Memory B cell (primary cell): ENCODE data around the gene NEIL1.
"Not testable (repeated sequence)": the region's sequence is repeated elsewhere in the genome, so short reads cannot be mapped to it uniquely, and the experiment has no call there.

ENCODE experiments used
- ATAC-seq: fragments of 150-1000 bp; cut with Tn5 transposase; 2 replicates; pipeline ENCODE4 v1.10.0; 2021; ENCODE audit warnings: low read depth, mild to moderate bottlenecking, moderate library complexity
- DNase-seq, 2 donors: peaks; one replicate each; pipeline ENCODE4 v3.0.0; 2022; ENCODE audit warnings: low spot score in 2 of 2
- H3K27ac Mint-ChIP-seq: one replicate; pipeline ENCODE4 v1.8.0; 2022; ENCODE audit warnings: mild to moderate bottlenecking, moderate library complexity, mixed read lengths
- H3K27me3 Mint-ChIP-seq: one replicate; pipeline ENCODE4 v1.8.0; 2022; ENCODE audit warnings: mixed read lengths
- H3K36me3 Mint-ChIP-seq: one replicate; pipeline ENCODE4 v1.8.0; 2022; ENCODE audit warnings: mild to moderate bottlenecking, mixed read lengths
- H3K4me1 Mint-ChIP-seq: one replicate; pipeline ENCODE4 v1.8.0; 2022; ENCODE audit warnings: mixed read lengths
- H3K4me3 Mint-ChIP-seq: one replicate; pipeline ENCODE4 v1.8.0; 2022; ENCODE audit warnings: mild to moderate bottlenecking, moderate library complexity, mixed read lengths
- H3K9me3 Mint-ChIP-seq: one replicate; pipeline ENCODE4 v1.8.0; 2022; ENCODE audit warnings: mixed read lengths

The NEIL1 gene, protein sequence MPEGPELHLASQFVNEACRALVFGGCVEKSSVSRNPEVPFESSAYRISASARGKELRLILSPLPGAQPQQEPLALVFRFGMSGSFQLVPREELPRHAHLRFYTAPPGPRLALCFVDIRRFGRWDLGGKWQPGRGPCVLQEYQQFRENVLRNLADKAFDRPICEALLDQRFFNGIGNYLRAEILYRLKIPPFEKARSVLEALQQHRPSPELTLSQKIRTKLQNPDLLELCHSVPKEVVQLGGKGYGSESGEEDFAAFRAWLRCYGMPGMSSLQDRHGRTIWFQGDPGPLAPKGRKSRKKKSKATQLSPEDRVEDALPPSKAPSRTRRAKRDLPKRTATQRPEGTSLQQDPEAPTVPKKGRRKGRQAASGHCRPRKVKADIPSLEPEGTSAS

DNA sequence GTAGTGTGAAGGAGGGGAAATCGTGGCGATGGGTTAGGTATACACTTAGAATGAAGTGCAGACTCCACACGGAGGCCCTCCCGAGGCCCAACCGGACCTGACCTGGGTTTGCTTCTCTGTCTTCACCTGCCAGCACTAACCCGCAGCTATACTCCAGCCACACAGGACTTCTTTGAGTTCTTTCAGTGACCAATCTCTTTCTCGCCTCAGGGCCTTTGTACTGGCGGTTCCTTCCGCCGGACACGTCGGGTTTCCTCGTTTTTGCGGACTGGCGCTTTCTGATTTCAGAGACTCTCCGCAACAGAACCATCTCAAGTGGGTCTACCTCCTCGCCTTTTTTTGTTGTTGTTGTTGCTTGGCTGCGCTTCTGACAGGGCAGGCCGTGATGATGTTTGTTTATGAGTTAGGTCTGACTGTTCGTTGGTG is at the start of gene NEIL1:
Gene NEIL1, plus strand, starts transcription at position 244 of the 426 bp plus-strand sequence. CDS start 1,867 bp downstream, outside the sequence.
- Mint-ChIP-seq H3K9me3 (peaks cover 5% of the 10 kb centered on the region), H3K27me3 (no peaks in the 10 kb centered on the region), H3K27ac (peak within 1 kb of the TSS; percentile 99), H3K36me3 (peaks cover 3% of the 10 kb centered on the region), H3K4me3 (peak within 1 kb of the TSS; percentile 89), H3K4me1 (peaks cover 30% of the 10 kb centered on the region)
- ATAC-seq (no peak), DNase-seq (no peak)

DNA sequence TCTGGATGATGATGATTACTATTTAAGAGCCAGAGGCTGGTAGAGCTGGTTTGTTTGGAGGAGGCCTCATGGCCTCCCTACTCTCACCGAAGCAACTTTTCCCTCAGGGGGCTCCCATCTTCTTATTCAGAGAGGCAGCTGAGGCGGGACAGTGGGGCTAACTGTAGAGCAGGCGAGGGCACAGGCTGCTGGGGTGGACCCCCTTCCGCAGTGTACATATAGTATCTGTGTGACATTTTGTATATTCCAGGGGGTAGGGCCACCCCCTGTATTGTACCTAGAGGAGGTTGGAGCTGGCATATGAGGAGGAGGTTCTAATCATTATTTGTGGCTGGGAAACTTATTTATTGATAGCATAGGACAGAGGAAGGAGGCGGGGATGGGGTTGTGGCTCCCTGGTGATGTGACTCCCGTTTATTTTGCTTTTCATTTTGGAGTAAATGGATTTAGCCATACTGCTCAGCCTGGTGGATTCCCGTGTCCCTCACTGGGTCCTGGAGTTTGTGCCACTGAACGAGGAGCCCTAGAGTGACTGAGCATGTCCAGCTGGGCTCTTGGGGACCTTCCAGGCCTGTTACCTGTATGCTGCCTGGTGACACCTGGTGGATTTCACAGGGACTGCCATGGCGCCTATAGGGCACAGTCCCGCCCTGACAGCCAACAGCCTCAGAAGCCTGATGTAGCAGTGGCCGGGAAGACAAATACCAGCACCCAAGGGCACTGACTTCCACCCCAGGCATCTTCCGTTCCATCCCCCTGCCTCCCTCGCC is 48.1 kb upstream of the NEIL1 start:
- H3K36me3 Mint-ChIP-seq, DNase-seq, H3K4me3 Mint-ChIP-seq, H3K9me3 Mint-ChIP-seq, H3K27me3 Mint-ChIP-seq, H3K4me1 Mint-ChIP-seq, H3K27ac Mint-ChIP-seq: not testable (repeated sequence)
- ATAC-seq: peak; percentile 96

DNA sequence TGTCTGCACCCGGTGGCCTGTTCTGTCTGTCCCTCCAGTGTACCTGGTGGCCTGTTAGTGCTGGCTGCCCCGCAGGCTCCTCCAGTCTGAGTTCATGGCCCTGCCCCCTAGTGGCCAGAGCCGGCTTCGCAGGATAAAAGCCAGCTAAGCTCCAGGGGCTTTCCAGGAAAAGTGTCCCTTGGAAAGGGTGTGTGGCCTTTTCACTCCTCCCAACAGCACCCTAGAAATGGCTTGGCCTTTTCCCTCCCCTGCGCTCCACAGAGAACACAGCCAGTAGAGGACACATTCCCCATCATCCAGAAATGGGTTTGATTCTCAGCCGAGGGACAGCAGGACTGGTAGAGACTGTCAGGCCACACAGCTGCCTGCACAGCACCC is 47.5 kb upstream of the NEIL1 start:
- not testable (repeated sequence) for H3K4me1 Mint-ChIP-seq, H3K27ac Mint-ChIP-seq, H3K4me3 Mint-ChIP-seq, H3K36me3 Mint-ChIP-seq, H3K27me3 Mint-ChIP-seq, H3K9me3 Mint-ChIP-seq
- DNase-seq (peak; percentile 66 to 82), ATAC-seq (peak; percentile 88)

DNA sequence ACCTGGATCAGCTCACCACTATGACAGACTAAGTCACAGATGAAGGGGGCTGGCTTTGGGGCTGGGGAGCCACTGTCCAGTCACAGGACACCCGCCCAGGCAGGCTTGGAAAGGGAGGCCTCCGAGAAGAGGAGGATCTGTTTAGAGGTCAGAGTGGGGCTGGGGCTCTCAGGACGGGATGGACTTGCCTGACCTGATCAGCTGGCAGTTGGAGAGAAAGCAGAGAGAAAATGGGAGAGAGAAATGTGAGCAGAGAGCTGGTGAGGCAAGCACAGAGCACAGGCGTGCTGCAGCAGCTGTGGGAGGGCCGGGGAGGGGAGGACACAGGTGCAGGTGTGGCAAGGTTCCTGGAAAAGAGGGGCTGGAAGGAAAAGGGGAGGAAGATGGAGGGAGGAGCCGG is 46.8 kb upstream of the NEIL1 start:
- not testable (repeated sequence) for ATAC-seq, H3K27ac Mint-ChIP-seq, H3K9me3 Mint-ChIP-seq

DNA sequence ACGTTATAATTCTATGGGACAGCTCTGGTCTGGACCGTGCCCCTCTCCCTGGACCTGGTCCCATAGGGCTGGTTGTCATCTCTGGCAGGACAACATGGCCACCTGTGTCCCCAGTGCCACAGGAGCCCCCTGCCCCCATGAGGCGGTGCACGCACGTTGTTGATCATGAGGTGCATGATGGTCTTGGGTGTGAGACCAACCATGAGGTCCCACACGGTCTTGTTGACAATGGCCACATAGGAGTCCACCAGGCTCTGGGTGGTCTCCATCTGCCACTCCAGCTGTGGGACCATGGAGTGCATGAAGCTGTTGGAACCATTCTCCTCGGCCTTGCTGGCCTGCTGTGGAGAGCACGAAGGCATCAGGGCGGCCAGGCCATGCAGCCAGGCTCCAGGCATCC is 44.5 kb upstream of the NEIL1 start:
- H3K27ac Mint-ChIP-seq: no peak overlapping the region
- H3K4me3 Mint-ChIP-seq: no peak overlapping the region
- peaks cover 22% of the 10 kb centered on the region for H3K27me3 Mint-ChIP-seq
- DNase-seq: no peak
- H3K9me3 Mint-ChIP-seq: no peaks in the 10 kb centered on the region
- H3K36me3 Mint-ChIP-seq: no peaks in the 10 kb centered on the region
- no peak for ATAC-seq
- no peaks in the 10 kb centered on the region for H3K4me1 Mint-ChIP-seq

More for the DNA sequence above, 46.8 kb upstream of the NEIL1 start:
- not testable (repeated sequence) for H3K4me3 Mint-ChIP-seq, DNase-seq, H3K36me3 Mint-ChIP-seq, H3K27me3 Mint-ChIP-seq, H3K4me1 Mint-ChIP-seq

DNA sequence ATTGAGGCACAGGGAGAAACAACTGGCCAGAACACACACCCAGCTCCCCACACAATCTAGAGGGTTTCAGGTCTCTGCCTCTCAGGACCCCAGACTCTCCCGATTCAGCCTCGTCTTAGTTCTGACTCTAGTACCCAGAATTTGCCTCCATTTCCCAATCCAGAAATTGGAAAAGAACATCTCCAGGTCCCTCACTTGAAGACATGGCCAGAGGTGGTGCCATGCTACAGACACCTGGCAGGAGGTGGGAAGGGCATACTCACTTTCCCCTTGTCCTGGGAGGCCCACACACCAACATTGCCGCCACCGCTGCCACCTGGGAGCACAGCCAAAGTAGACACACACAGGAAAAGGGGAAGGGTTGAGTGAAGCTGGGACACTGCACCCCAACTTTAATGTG is 44.1 kb upstream of the NEIL1 start:
- not testable (repeated sequence) for H3K4me3 Mint-ChIP-seq, DNase-seq, H3K9me3 Mint-ChIP-seq, H3K36me3 Mint-ChIP-seq, H3K27ac Mint-ChIP-seq, ATAC-seq, H3K4me1 Mint-ChIP-seq
- H3K27me3 Mint-ChIP-seq: peaks cover 25% of the 10 kb centered on the region

DNA sequence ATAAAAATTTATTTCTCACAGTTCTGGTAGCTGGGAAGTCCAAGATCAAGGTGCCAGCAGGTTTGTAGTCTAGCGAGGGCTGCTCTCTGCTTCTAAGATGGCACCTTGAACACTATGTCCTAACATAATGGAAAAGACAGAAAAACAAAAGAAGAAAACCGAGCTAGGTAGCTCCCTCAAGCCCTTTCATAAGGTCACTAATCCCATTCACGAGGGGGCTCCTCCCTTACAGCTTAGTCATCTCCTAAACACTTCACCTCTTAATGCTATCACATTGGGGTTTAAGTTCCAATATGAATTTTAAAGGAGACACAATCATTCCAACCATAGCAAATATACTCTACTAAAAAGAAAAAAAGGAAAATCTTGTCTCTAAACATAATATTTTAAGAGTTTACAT is 40.7 kb upstream of the NEIL1 start:
- H3K4me3 Mint-ChIP-seq: no peak overlapping the region
- no peaks in the 10 kb centered on the region for H3K36me3 Mint-ChIP-seq
- ATAC-seq: no peak
- no peak overlapping the region for H3K27ac Mint-ChIP-seq
- DNase-seq: no peak
- H3K27me3 Mint-ChIP-seq: peaks cover 33% of the 10 kb centered on the region
- H3K9me3 Mint-ChIP-seq: no peaks in the 10 kb centered on the region
- H3K4me1 Mint-ChIP-seq: no peaks in the 10 kb centered on the region

DNA sequence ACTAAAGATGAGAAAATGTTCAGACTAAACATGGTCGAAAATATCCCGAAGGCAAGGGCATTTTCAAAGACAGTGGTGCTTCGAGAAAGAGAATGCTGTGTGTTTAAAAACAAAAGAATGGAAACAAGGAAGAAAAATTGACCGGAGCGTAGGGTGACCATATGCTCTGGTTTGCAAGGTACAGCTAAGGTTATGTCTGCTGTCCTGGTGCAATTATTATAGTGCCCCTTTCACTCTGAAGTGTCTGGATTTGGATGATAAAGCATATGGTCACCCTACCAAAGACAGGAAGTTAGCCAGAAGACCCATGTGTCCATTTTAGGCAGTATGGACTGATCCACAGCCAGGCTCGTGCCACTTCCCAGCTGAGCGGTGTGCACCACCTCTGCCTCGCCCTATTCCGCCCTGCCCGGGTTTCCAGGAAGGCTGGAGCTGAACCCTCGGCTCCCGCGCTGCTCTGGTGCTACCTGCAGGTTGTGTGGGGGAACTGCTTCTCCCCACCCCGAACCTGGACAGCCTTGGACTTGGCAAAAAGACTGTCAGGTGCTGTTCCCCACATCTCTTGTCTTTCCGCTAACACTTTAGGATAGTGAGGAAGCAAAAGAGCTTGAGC is 39.0 kb upstream of the NEIL1 start:
- no peaks in the 10 kb centered on the region for H3K9me3 Mint-ChIP-seq
- DNase-seq: no peak
- ATAC-seq: peak; percentile 64

DNA sequence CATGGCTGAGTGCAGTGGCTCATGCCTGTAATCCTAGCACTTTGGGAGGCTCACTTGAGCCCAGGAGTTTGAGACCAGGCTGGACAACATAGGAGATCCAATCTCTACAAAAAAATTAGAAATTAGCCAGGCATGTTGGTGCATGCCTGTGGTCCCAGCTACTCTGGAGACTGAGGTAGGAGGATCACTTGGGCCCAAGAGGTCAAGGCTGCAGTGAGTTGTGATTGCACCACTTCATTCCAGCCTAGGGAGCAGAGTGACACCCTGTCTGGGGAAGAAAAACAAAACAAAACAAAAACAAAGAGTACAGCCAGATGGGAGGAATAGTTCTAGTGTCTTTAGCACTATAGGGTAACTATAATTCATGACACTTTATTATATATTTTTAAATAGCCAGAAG is 37.1 kb upstream of the NEIL1 start:
- ATAC-seq: no peak
- H3K36me3 Mint-ChIP-seq: no peaks in the 10 kb centered on the region
- DNase-seq: no peak
- H3K27me3 Mint-ChIP-seq: peaks cover 32% of the 10 kb centered on the region
- H3K9me3 Mint-ChIP-seq: no peaks in the 10 kb centered on the region
- H3K4me1 Mint-ChIP-seq: no peaks in the 10 kb centered on the region
- H3K4me3 Mint-ChIP-seq: no peak overlapping the region
- peak overlapping the region; percentile 21 for H3K27ac Mint-ChIP-seq

More for the DNA sequence above, 39.0 kb upstream of the NEIL1 start:
- H3K27me3 Mint-ChIP-seq: peaks cover 38% of the 10 kb centered on the region
- no peaks in the 10 kb centered on the region for H3K4me1 Mint-ChIP-seq
- no peak overlapping the region for H3K4me3 Mint-ChIP-seq
- H3K36me3 Mint-ChIP-seq: no peaks in the 10 kb centered on the region
- no peak overlapping the region for H3K27ac Mint-ChIP-seq

DNA sequence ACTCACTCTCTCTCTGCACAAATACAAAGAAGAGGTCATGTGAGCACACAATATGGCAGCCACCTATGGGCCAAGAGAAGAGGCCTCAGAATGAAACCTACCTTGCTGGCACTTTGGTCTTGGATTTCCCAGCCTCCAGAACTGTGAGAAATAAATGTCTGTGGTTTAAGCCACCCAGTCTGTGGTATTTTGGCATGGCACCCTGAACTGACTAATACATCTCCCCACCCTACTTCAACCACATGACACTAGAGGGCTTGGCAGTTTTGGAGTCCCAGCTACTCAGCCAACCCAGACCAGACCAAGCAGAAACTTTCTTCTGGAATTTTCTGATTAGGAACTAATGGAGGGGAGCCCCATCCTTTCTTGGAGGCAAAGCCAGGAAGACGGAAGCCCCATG is 34.3 kb upstream of the NEIL1 start:
- not testable (repeated sequence) for H3K4me1 Mint-ChIP-seq, H3K4me3 Mint-ChIP-seq, H3K36me3 Mint-ChIP-seq, DNase-seq, H3K9me3 Mint-ChIP-seq, H3K27ac Mint-ChIP-seq, ATAC-seq
- H3K27me3 Mint-ChIP-seq: peaks cover 18% of the 10 kb centered on the region

DNA sequence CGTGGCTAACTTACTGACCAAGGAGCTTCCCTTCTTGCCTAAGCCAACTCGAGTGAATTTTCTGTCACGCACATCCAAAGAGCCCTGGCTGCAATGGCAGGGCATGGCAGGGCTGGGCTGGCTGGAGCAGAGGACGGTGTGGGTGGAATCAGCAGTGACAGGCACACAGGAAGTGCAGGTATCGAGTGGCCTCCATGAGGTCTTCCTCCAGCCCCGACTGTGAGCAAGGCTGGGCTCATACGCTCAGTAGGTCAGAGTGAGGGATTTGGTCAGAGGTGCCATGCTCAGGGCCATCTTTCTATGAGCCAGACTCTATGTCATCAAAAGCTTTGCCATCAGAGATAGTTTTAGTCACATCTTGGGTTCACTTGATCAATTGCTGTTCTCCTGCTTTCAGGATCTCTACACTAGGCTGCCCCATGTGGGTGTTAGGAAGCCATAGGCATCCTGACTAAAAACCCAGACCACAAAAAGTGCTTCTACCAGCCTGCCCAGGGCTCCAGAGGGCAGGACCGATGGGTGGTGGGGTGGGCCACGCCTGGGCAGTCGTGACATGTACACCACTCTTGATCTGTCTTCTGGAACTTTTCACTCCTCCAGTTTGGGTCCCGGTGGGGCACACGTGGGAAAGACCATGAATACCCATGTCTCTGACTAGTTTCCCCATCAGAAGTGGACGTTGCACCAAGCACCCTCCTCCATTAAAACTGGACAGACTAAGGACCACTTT is 33.6 kb upstream of the NEIL1 start:
- Mint-ChIP-seq H3K27ac (no peak overlapping the region), H3K4me3 (no peak overlapping the region), H3K9me3 (no peaks in the 10 kb centered on the region), H3K36me3 (no peaks in the 10 kb centered on the region), H3K27me3 (peaks cover 13% of the 10 kb centered on the region), H3K4me1 (no peaks in the 10 kb centered on the region)
- DNase-seq: no peak
- ATAC-seq: no peak

DNA sequence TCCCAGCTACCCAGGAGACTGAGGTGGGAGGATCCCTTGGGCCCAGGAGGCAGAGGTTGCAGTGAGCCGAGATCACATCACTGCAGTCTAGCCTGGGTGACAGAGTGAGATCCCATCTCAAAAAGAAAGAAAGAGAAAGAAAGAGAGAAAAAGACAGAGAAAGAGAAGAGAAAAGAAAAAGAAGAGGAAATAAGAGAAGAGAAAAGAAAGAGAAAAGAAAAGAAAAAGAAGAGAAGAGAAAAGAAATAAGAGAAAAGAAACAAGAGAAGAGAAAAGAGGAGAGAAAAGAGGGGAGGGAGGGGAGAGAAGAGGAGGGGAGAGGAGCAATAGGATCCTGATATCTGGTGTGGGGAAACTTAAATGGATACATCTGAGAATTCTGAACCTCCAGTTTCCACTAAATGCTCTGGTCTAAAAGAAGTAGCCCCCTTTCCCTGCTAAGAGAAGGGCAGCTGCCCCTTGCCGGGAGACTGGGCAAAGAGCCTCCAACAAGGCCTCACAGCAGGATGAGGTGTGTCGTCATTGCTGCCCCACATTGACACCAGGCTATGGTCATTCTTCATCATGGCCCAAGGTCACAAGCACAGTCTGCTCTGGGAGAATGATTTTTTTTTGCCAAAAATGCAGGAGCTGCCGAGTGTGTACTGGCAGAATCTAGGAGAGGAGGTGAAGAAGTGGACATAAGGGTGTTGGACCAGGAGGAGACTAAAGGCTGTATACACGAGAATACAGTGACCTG is 32.1 kb upstream of the NEIL1 start:
- peaks cover 10% of the 10 kb centered on the region for H3K27me3 Mint-ChIP-seq
- no peak overlapping the region for H3K4me3 Mint-ChIP-seq
- no peaks in the 10 kb centered on the region for H3K36me3 Mint-ChIP-seq
- no peak overlapping the region for H3K27ac Mint-ChIP-seq
- DNase-seq (no peak), ATAC-seq (no peak)
- no peaks in the 10 kb centered on the region for H3K4me1 Mint-ChIP-seq
- H3K9me3 Mint-ChIP-seq: no peaks in the 10 kb centered on the region

DNA sequence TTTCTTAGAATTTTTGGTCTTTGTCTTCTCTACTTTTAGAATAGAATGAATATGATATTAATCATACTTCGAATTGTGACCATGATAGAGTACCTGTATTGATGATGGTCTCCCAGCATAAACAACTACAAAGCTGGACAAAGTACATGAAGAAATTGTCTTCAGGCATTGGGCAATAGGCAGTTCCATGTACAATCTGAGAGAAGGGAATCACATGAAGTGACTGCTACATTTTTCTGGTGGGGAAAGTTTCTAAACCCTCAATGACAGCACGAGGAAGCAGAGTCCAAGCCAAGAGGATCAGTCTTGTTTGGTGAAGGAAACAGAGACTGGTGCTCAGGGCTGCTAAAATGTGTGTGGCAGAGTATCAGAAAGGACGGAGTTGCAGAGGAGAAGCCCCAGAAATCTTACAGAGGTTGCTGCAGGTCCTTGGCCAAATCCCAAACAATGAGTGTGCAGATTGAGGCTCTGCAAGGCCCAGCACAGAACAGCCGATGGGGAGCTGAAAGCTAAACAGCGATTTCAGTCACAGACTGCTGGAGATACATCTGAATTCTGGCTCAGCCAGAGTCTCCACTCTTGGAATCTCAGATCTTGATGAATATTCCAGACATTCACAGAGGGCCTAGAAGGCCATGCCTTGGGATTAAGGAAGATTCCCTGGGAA is 27.5 kb upstream of the NEIL1 start:
- not testable (repeated sequence) for H3K4me3 Mint-ChIP-seq, H3K4me1 Mint-ChIP-seq, H3K27me3 Mint-ChIP-seq, H3K9me3 Mint-ChIP-seq, H3K36me3 Mint-ChIP-seq, H3K27ac Mint-ChIP-seq, DNase-seq, ATAC-seq
